Measurements from ENCODE around the gene CACNG5. TPM values are rescaled to one million over a fixed set of nuclear protein-coding genes. Genes with fewer than 3 reads are reported as not detected.

Gene CACNG5
- total RNA-seq, 2 donors from 2014 or later = not detected

- Histone ChIP-seq H3K27ac (no peak overlapping the region), H3K36me3 (no peaks in the 10 kb centered on the region), H3K27me3 (no peaks in the 10 kb centered on the region), H3K4me3 (no peak overlapping the region), H3K4me1 (no peaks in the 10 kb centered on the region), H3K9me3 (no peaks in the 10 kb centered on the region)
- DNase-seq (ENCODE audit: low spot score) = no peak
- TF ChIP-seq, protein P1, sequence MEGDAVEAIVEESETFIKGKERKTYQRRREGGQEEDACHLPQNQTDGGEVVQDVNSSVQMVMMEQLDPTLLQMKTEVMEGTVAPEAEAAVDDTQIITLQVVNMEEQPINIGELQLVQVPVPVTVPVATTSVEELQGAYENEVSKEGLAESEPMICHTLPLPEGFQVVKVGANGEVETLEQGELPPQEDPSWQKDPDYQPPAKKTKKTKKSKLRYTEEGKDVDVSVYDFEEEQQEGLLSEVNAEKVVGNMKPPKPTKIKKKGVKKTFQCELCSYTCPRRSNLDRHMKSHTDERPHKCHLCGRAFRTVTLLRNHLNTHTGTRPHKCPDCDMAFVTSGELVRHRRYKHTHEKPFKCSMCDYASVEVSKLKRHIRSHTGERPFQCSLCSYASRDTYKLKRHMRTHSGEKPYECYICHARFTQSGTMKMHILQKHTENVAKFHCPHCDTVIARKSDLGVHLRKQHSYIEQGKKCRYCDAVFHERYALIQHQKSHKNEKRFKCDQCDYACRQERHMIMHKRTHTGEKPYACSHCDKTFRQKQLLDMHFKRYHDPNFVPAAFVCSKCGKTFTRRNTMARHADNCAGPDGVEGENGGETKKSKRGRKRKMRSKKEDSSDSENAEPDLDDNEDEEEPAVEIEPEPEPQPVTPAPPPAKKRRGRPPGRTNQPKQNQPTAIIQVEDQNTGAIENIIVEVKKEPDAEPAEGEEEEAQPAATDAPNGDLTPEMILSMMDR (IDR thresholded peaks at IDR 0.05) = no peak
Measured at GRCh38 chr17:66930933-66931332, 96.0 kb downstream of the CACNG5 start.

DNA sequence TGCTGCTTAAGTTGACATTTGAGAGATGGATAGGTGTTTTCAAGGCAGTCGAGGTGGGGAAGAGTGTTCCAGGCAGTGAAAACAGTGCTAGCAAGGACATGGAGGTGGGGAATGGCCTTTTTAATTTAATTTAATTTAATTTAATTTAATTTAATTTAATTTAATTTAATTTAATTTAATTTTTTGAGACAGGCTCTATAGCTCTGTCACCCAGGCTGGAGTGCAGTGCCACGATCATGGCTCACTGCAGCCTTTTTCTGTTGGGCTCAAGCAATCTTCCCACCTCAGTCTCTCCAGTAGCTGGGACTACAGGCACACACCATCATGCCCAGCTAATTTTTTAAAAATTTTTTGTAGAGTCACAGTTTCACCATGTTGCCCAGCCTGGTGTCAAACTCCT is 97.4 kb downstream of the CACNG5 start:
- Histone ChIP-seq H3K4me3 (no peak overlapping the region), H3K9me3 (no peaks in the 10 kb centered on the region)

DNA sequence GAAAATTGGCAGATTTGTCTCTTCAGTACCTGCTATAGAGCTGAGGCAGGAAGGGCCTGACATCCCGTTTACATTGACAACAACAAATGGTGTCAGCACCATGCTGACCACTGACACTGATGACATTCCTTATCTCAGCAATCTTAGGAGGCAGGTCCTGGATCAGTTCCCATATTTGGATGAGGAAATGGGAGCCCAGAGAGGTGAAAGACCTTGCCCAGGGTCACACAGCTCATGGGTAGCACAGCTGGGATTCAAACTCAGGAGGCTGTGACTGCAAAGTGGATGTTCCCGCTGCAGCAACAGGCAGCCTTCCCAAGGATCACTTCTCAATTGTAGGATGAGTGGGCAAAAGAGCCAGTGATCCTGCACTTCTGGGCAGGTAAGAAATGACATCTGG is 99.1 kb downstream of the CACNG5 start:
- Histone ChIP-seq H3K27ac (no peak overlapping the region), H3K4me1 (no peaks in the 10 kb centered on the region), H3K9me3 (peaks cover 0 to 5% of the 10 kb centered on the region in 2 donors), H3K36me3 (no peaks in the 10 kb centered on the region), H3K27me3 (no peaks in the 10 kb centered on the region), H3K4me3 (no peak overlapping the region)
- no peak for DNase-seq (ENCODE audit: low spot score)
- TF ChIP-seq, protein P1 (IDR thresholded peaks at IDR 0.05) = no peak

More for the DNA sequence above, 97.4 kb downstream of the CACNG5 start:
- no peaks in the 10 kb centered on the region for H3K27me3 ChIP-seq
- TF ChIP-seq, protein P1 (IDR thresholded peaks at IDR 0.05) = no peak
- no peak for DNase-seq (ENCODE audit: low spot score)
- no peaks in the 10 kb centered on the region for H3K4me1 ChIP-seq
- H3K36me3 ChIP-seq = no peaks in the 10 kb centered on the region
- H3K27ac ChIP-seq = no peak overlapping the region

MicroRNA genes within 50 kb of the gene (microRNA counts, 767-probe panel; counts per million panel counts)
- microRNA hsa-miR-634 = 0 to 1,658 counts per million in 2 donors

Small RNAs within 50 kb of the gene (microRNA-seq; reads per million reads assigned to microRNA genes)
- 0 to 0.71 reads per million in 2 donors for gene MIR634 (ENCODE audit: borderline number of aligned reads in 2 of 2, borderline replicate concordance in 1 of 2)

Other genes with a start within 250 kb of the CACNG5 start
- gene CACNG4, start 129.6 kb downstream of the CACNG5 start, total RNA-seq = 1 to 10 TPM in 1 of 2 donors, under 1 TPM in 1; 0.63 to 1.9 TPM
- not detected for gene CACNG1, start 209.4 kb downstream of the CACNG5 start, total RNA-seq

Data from right atrium auricular region (tissue), 2 donors.